K562 (cell line): Measurements from ENCODE around the gene WNT7A.

Source experiments
- GABPB1 ChIP-seq: sonication (generic); formaldehyde crosslinking; IDR thresholded peaks from 2 replicates; pipeline ENCODE4 v1.8.0; 2022; ENCODE audit warnings: mild to moderate bottlenecking, missing genetic modification reagents
- PKNOX1 ChIP-seq: fragments of 450-650 bp; IDR thresholded peaks from 2 replicates; pipeline ENCODE4 v1.6.1; 2016
- U2AF2 ChIP-seq: fragments of 200-400 bp; formaldehyde crosslinking; optimal IDR thresholded peaks from 2 replicates; pipeline ENCODE3; 2017; ENCODE audit warnings: low read depth, mild to moderate bottlenecking, low read length
- ZNF449 ChIP-seq: fragments of 250-450 bp; sonication (Bioruptor Pico); IDR thresholded peaks from 2 replicates; pipeline ENCODE4 v1.8.0; 2022; ENCODE audit warnings: moderate library complexity, mild to moderate bottlenecking, inconsistent platforms
- ZNF707 ChIP-seq: fragments of 250-450 bp; sonication (Bioruptor Pico); conservative IDR thresholded peaks from 2 replicates; pipeline ENCODE4 v1.8.0; 2022; ENCODE audit warnings: inconsistent platforms, mild to moderate bottlenecking, moderate library complexity

- TF ChIP-seq GABPB1: no peak
- TF ChIP-seq ZNF707 (CRISPR knock-in tag): no peak
- no peak for TF ChIP-seq PKNOX1
- TF ChIP-seq U2AF2: no peak
- no peak for TF ChIP-seq ZNF449 (CRISPR knock-in tag)
These were observed 913 bp upstream of the WNT7A start for GRCh38 chr3:13880811-13881156.
